Stimulated activated CD8-positive, alpha-beta memory T cell treated with anti-CD3 and anti-CD28 coated beads, Interleukin-4, amount 100 ng/mL, for 48 hours (primary cell): Measurements from ENCODE around the gene MMEL1.
"Not testable (repeated sequence)": the region's sequence is repeated elsewhere in the genome, so short reads cannot be mapped to it uniquely, and the experiment has no call there.

Experiments used
- DNase-seq: peaks from one replicate; pipeline ENCODE4 v3.0.0-alpha.2; 2020

Gene MMEL1, protein sequence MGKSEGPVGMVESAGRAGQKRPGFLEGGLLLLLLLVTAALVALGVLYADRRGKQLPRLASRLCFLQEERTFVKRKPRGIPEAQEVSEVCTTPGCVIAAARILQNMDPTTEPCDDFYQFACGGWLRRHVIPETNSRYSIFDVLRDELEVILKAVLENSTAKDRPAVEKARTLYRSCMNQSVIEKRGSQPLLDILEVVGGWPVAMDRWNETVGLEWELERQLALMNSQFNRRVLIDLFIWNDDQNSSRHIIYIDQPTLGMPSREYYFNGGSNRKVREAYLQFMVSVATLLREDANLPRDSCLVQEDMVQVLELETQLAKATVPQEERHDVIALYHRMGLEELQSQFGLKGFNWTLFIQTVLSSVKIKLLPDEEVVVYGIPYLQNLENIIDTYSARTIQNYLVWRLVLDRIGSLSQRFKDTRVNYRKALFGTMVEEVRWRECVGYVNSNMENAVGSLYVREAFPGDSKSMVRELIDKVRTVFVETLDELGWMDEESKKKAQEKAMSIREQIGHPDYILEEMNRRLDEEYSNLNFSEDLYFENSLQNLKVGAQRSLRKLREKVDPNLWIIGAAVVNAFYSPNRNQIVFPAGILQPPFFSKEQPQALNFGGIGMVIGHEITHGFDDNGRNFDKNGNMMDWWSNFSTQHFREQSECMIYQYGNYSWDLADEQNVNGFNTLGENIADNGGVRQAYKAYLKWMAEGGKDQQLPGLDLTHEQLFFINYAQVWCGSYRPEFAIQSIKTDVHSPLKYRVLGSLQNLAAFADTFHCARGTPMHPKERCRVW

DNA sequence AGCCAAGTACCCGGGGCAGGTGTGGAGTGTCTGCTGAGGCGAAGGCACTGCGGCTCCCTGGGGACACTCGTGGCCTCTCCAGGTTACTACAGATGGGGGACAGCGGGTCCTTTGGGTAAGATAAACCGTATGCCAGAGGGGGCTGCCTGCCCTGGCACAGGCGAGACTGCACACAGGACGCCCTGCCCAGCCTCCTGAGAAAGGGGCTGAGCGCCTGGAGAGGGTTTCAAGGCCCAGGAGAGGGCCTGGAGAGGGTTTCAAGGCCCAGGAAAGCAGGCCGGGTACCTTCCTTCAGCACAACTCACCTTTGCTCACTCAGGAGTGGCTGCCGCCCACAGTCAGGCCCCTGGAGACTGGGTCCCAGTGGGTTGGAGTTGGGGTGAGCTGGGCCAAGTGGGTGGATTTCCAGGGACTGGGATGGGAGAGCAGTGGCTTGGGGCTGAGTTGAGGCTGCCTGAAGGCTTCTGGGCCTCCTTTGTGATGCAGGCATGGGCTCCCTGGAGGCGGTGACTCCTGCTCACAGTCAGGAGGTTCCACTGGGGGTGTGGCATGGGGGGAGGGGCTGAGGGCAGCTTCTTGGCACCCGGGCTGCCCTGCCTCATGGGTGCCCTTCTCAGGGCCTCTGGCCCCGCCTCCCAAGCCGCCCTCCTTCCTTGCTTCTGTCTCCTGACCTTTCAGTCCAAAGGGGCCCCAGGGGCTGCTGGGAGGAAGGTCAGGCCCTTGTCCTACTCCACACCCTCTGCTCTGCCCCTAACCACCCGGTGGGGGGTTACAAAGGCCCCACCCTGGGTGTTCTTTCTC lies at the start of gene MMEL1:
MMEL1 (minus strand) TSS at position 456 of the 801 bp plus-strand sequence. CDS start 3,532 bp downstream, outside the sequence.
- DNase-seq: no peak

DNA sequence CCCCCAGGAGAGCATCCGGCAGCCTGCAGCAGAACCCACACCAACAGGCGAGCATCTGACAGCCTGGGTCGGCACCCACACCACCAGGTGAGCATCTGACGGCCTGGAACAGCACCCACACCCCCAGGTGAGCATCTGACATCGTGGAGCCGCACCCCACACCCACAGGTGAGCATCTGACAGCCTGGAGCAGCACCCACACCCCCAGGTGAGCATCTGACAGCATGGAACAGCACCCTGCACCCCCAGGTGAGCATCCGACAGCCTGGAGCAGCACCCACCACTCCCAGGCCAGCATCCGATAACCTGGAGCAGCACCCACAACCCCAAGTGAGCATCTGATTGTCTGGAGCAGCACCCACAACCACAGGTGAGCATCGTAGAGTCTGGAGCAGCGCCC lies 43.9 kb upstream of the MMEL1 start:
- DNase-seq: not testable (repeated sequence)

DNA sequence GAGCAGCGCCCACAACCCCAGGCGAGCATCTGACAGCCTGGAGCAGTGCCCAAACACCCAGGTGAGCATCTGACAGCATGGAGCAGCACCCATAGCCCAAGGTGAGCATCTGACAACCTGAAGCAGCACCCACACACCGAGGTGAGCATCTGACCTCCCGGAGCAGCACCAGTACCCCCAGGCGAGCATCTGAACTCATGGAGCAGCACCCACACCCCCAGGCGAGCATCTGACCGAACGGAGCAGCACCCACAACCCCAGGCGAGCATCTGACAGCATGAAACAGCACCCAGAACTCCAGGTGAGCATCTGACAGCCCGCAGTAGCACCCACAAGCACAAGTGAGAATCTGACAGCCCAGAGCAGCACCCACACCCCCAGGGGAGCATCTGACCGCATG lies 38.8 kb upstream of the MMEL1 start:
- DNase-seq: not testable (repeated sequence)

DNA sequence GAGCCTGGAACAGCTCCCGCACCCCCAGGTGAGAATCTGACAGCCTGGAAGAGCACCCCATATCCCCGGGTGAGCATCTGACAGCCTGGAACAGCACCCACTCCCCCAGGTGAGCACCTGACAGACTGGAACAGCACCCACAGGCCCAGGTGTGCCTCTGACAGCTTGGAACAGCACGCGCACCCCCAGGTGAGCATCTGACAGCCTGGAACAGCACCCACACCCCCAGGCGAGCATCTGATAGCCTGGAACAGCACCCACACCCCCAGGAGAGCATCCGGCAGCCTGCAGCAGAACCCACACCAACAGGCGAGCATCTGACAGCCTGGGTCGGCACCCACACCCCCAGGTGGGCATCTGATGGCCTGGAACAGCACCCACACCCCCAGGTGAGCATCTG lies 27.0 kb upstream of the MMEL1 start:
- DNase-seq: not testable (repeated sequence)

DNA sequence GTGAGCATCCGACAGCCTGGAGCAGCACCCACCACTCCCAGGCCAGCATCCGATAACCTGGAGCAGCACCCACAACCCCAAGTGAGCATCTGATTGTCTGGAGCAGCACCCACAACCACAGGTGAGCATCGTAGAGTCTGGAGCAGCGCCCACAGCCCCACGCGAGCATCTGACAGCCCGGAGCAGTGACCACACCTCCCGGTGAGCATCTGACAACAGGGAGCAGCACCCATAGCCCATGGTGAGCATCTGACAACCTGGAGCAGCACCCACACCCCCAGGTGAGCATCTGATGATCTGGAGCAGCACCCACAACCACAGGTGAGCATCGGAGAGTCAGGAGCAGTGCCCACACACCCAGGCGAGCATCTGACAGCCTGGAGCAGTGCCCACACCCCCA lies 25.1 kb upstream of the MMEL1 start:
- DNase-seq: not testable (repeated sequence)

DNA sequence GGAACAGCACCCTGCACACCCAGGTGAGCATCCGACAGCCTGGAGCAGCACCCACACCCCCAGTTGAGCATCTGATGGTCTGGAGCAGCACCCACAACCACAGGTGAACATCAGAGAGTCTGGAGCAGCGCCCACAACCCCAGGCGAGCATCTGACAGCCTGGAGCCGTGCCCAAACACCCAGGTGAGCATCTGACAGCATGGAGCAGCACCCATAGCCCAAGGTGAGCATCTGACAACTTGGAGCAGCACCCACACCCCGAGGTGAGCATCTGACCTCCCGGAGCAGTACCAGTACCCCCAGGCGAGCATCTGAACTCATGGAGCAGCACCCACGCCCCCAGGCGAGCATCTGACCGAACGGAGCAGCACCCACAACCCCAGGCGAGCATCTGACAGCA lies 24.3 kb upstream of the MMEL1 start:
- DNase-seq: not testable (repeated sequence)

DNA sequence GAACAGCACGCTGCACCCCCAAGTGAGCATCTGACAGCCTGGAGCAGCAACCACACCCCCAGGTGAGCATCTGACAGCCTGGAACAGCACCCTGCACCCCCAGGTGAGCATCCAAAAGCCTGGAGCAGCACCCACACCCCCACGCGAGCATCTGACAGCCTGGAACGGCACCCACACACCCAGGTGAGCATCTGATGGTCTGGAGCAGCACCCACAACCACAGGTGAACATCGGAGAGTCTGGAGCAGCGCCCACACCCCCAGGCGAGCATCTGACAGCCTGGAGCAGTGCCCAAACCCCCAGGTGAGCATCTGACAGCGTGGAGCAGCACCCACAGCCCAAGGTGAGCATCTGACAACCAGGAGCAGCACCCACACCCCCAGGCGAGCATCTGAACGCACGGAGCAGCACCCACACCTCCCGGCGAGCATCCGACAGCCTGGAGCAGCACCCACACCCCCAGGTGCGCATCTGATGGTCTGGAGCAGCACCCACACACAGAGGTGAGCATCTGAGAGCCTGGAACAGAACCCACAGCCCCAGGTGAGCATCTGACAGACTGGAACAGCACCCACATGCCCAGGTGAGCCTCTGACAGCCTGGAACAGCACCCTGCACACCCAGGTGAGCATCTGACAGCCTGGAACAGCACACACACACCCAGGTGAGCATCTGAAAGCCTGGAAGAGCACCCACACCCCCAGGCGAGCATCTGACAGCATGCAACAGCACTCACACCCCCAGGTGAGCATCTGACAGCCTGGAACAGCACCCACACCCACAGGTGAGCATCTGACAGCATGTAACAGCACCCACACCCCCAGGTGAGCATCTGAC lies 23.0 kb upstream of the MMEL1 start:
- DNase-seq: peak; percentile 27

DNA sequence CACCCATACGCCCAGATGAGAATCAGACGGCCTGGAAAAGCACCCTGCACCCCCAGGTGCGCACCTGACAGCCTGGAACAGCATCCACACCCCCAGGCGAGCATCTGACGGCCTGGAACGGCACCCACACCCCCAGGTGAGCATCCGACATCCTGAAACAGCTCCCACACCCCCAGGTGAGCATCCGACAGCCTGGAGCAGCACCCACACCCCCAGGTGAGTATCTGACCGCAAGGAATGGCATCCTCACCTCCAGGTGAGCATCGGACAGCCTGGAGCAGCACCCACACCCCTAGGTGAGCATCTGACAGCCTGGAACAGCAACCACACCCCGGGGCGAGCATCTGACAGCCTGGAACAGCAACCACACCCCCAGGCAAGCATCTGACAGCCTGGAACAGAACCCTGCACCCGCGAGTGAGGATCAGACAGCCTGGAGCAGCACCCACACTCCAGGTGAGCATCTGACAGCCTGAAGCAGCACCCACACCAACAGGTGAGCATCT lies 21.7 kb upstream of the MMEL1 start:
- not testable (repeated sequence) for DNase-seq

DNA sequence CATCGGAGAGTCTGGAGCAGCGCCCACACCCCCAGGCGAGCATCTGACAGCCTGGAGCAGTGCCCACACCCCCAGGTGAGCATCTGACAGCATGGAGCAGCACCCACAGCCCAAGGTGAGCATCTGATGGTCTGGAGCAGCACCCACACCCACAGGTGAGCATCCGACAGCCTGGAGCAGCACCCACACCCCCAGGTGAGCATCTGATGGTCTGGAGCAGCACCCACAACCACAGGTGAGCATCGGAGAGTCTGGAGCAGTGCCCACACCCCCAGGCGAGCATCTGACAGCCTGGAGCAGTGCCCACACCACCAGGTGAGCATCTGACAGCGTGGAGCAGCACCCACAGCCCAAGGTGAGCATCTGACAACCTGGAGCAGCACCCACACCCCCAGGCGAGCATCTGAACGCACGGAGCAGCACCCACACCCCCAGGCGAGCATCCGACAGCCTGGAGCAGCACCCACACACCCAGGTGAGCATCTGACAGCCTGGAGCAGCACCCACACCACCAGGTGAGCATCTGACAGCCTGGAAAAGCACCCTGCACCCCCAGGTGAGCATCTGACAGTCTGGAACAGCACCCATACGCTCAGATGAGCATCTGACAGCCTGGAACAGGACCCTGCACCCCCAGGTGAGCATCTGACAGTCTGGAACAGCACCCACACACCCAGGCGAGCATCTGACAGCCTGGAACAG lies 21.1 kb upstream of the MMEL1 start:
- DNase-seq: peak; percentile 51

DNA sequence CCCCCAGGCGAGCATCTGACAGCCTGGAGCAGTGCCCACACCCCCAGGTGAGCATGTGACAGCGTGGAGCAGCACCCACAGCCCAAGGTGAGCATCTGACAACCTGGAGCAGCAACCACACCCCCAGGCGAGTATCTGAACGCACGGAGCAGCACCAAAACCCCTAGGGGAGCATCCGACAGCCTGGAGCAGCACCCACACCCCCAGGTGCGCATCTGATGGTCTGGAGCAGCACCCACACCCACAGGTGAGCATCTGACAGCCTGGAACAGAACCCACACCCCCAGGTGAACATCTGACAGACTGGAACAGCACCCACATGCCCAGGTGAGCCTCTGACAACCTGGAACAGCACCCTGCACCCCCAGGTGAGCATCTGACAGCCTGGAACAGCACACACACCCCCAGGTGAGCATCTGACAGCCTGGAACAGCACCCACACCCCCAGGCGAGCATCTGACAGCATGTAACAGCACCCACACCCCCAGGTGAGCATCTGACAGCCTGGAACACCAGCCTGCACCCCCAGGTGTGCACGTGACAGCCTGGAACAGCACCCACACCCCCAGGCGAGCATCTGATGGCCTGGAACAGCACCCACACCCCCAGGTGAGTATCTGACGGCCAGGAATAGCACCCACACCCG lies 20.2 kb upstream of the MMEL1 start:
- DNase-seq: not testable (repeated sequence)

DNA sequence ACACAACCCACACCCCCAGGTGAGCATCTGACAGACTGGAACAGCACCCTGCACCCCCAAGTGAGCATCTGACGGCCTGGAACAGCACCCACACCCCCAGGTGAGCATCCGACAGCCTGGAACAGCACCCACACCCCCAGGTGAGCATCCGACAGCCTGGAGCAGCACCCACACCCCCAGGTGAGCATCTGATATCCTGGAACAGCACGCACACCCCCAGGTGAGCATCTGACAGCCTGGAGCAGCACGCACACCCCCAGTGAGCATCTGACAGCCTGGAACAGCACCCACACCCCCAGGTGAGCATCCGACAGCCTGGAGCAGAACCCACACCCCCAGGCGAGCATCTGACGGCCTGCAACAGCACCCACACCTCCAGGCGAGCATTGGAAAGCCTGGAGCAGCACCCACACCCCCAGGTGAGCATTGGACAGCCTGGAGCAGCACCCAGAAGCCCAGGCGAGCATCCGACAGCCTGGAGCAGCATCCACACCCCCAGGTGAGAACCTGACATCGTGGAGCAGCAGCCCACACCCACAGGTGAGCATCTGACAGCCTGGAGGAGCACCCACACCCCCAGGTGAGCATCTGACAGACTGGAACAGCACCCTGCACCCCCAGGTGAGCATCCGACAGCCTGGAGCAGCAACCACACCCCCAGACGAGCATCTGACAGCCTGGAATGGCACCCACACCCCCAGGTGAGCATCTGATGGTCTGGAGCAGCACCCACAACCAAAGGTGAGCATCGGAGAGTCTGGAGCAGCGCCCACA lies 19.5 kb upstream of the MMEL1 start:
- DNase-seq: not testable (repeated sequence)

DNA sequence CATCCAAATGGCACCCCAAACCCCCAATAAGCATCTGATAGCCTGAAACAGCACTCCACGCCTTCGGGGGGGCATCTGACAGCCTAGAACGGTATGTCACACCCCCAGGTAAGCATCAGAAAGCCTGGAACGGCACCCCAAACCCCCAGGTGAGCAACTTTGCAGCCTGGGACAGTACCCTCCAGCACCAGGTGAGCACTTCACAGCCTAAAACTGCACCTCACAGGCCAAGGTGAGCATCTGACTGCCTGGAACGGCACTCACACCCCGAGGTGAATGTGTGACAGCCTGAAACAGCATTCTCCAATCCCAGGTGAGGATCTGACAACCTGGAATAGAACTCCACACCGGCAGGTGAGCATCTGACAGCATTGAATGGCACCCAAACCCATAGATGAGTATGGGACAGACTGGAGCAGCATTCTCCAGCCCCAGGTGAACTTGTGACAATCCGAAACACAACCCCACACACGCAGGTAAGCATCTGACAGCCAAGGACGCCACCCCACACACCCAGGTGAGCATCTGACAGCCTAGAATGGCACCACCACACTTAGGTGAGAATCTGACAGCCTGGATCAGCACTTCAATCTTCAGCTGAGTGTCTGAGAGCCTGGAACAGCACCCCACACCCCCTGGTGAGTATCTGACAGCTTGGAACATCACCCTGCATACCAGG lies 18.3 kb upstream of the MMEL1 start:
- no peak for DNase-seq

DNA sequence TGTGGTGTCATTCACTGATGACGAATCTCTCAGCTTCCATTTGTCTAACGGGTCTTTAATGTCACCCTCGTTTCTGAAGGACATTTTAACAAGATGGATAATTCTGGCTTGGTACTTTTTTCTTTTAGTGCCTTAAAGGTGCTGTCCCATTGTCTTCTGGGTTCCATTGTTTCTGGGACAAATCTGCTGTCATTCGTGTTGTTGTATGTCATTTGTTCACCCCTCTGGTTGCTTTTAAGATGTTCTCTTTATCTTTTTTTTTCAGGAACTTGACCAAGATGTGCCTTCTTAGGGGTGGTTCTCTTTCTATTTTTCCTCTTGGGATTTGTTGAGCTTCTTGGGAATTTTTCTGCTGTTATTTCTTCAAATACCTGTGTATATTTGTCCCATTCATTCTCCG lies 14.0 kb upstream of the MMEL1 start:
- DNase-seq: no peak

DNA sequence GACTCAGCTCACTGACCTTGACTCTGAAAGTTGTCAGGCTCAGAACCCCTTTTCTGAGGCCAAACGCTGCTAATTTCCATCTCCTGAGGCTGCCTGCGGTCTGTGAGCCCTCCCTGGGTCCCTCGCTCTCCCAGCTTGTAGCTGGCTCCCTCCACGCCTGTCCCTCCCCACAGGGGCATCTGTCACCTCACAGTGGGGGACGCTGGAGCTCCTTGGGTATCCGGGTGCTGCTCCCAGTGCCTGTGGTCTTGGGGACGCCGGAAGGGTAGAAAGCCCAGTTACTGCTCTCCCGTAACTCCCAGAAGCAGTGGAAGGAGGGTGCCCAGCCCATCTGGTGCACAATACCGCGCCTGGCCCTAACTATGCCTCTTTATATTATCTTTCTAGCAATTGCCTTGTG lies 13.0 kb upstream of the MMEL1 start:
- DNase-seq: no peak

DNA sequence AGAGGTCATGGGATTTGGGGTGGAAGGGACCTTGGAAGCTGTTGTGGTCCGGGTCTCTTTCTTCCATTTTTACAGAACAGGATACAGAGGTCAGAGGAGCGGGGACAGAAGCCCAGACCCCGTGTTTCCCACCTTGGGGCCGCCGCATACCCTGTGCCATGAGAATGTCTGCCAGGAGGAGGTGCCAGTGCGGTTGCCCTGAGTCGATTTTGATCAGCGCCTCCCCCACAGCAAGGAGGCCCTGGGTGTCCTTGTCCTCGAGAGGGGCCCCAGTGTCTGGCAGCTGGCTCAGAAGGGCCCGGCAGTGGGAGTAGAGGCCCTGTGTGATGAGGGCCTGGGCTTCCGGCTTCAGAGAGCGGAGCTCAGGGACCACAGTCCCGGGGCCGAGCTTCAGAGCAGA lies 12.3 kb upstream of the MMEL1 start:
- no peak for DNase-seq

DNA sequence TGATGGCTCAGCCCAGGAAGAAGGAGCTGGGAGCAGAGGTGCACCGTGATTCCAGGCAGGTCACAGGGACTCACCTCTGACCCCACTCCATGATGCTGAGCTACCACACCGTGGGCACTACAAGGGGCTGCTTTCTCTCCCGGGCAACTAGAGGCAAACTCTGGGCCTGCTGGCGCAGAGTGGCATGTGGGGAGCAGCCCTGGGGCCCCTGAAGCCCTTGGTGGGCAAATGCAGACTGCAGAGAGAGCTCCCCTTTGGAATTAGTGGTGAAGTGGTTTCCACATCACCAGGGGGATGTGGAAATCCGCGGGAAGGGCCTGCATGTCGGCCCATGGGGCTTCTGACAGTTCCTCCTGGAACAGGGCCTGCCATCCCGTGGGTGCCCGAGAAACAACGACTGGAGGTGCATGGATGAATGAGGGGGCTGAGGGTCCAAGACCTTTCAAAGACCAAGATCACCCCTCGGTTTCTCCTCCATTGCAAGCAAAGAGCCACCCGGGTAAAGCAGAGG lies 11.8 kb upstream of the MMEL1 start:
- DNase-seq: no peak

DNA sequence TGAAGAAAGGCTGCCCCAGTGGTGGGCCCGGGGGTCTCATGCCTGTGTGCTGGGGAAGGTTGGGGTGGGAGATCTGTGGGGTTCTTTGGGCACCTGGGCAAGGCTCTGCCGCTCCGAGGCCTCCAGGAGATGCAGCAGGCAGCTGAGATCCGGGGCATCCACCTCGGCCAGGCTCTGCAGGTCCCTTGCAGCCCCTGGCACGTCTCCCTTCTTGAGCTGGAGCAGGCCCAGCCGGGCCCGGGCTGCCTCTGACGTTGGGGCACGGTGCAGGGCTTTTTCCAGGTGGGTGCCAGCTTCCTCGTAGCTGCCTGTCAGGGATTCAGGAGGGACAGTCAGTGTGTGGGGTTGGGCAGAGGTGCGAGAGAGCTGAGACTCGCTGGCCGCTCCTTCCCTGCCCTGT lies 11.4 kb upstream of the MMEL1 start:
- no peak for DNase-seq

DNA sequence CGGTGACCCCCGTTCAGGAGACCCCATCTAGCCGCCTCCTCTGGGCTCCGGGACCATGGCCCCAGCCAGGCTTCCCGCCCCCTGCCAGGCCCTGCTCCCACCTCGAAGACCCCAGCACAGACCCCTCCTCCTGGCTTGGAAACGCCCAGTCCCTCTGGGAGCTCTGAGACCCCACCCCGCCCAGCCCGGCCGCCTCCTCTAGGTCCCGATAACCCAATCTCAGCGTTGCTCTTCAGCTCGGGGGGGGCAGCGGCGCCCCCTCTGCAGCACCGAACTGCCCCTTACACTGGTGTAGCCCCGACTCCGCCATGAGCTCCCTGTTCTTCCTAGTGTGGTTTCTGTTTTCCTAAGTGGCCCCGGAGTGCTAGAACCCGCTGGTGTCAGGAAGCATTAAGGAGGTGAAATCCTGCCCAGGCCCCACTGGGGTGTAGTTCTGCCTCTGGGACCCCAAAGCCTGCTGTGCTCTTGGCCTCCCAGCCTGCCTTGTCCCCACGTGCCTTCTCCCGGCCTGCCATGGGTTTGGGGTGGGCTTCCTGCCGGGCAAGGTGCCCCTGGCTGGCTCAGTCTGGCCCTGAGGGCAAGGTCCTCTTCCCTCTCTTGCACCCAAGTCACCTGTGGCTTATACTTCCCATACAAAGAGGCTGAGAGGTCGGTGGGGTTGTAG lies 10.7 kb upstream of the MMEL1 start:
- no peak for DNase-seq
